K562 (cell line): ENCODE measurements around the gene HLA-DMB. TPM values are rescaled to one million over a fixed set of nuclear protein-coding genes. Genes with fewer than 3 reads are reported as not detected.

Source experiments
- CAMTA2 ChIP-seq: fragments of 250-450 bp; sonication (Bioruptor Pico); conservative IDR thresholded peaks from 2 replicates; pipeline ENCODE4 v1.5.1; 2022
- CCNT2 ChIP-seq: IDR thresholded peaks from 2 replicates; pipeline ENCODE4 v1.6.1; 2011; ENCODE audit warnings: borderline replicate concordance, low read depth, mild to moderate bottlenecking, moderate library complexity, mixed read lengths, low read length; ENCODE audit not compliant: insufficient read length; ENCODE audit errors: extremely low read depth
- E4F1 ChIP-seq: fragments of 250-450 bp; sonication (Bioruptor Pico); IDR thresholded peaks from 2 replicates; pipeline ENCODE4 v1.5.0; 2021; ENCODE audit warnings: mild to moderate bottlenecking, borderline replicate concordance
- KLF13 ChIP-seq: fragments of 450-650 bp; IDR thresholded peaks from 2 replicates; pipeline ENCODE4 v1.6.1; 2016; ENCODE audit warnings: missing genetic modification characterization, low read depth, mild to moderate bottlenecking, missing compliant biosample characterization, moderate library complexity, borderline replicate concordance
- KLF6 ChIP-seq: fragments of 250-450 bp; sonication (Bioruptor Pico); IDR thresholded peaks from 2 replicates; pipeline ENCODE4 v1.4.0; 2020; ENCODE audit warnings: mild to moderate bottlenecking, moderate library complexity, borderline replicate concordance
- MCM7 ChIP-seq, 2 experiments: fragments of 450-650 bp; IDR thresholded peaks; 2 replicates each; pipeline ENCODE4 v1.6.1; 2016 to 2018
- MXI1 ChIP-seq: IDR thresholded peaks from 2 replicates; pipeline ENCODE4 v1.6.1; 2011; ENCODE audit warnings: low read depth, mild to moderate bottlenecking, improper control_type of control experiment, low read length
- NFYB ChIP-seq: IDR thresholded peaks from 2 replicates; pipeline ENCODE4 v1.6.1; 2011; ENCODE audit warnings: mild to moderate bottlenecking, moderate library complexity; ENCODE audit not compliant: insufficient read length; ENCODE audit errors: extremely low read depth
- NR2C2 ChIP-seq, 2 experiments: fragments of 200-800 bp in 1 of 2; sonication (Bioruptor generic) in 1 of 2; sonication (generic) in 1 of 2; formaldehyde crosslinking in 1 of 2; IDR thresholded peaks; 2 replicates each; pipeline versions ENCODE4 v1.6.1 to v1.8.0; 2016 to 2022; ENCODE audit warnings: mild to moderate bottlenecking in 1 of 2, missing compliant biosample characterization in 1 of 2, missing genetic modification characterization in 1 of 2, missing genetic modification reagents in 1 of 2
- POLR3A ChIP-seq: IDR thresholded peaks from 2 replicates; pipeline ENCODE4 v1.6.1; 2011; ENCODE audit warnings: borderline replicate concordance, mild to moderate bottlenecking, moderate library complexity; ENCODE audit not compliant: insufficient read length, insufficient read depth; ENCODE audit errors: extremely low read depth
- RBM17 ChIP-seq: fragments of 200-400 bp; formaldehyde crosslinking; IDR thresholded peaks from 2 replicates; pipeline ENCODE4 v1.6.1; 2017; ENCODE audit warnings: low read depth, mild to moderate bottlenecking, low read length, borderline replicate concordance
- SMARCA4 ChIP-seq: fragments of 450-650 bp; IDR thresholded peaks from 2 replicates; pipeline ENCODE4 v1.6.1; 2016
- U2AF1 ChIP-seq: fragments of 200-400 bp; formaldehyde crosslinking; optimal IDR thresholded peaks from 2 replicates; pipeline ENCODE3; 2017; ENCODE audit warnings: mild to moderate bottlenecking, low read depth, low read length, moderate library complexity
- ZBTB33 ChIP-seq: sonication (generic); formaldehyde crosslinking; IDR thresholded peaks from 2 replicates; pipeline ENCODE4 v1.8.1; 2023; ENCODE audit warnings: mild to moderate bottlenecking, missing genetic modification reagents
- ZFP30 ChIP-seq: fragments of 250-450 bp; sonication (Bioruptor Pico); IDR thresholded peaks from 2 replicates; pipeline ENCODE4 v1.8.0; 2022; ENCODE audit warnings: moderate library complexity, mild to moderate bottlenecking, inconsistent platforms, borderline replicate concordance
- ZNF124 ChIP-seq: sonication (generic); formaldehyde crosslinking; IDR thresholded peaks from 2 replicates; pipeline ENCODE4 v1.8.1; 2022; ENCODE audit warnings: missing genetic modification reagents
- ZNF134 ChIP-seq: fragments of 250-450 bp; sonication (Bioruptor Pico); conservative IDR thresholded peaks from 2 replicates; pipeline ENCODE4 v1.4.0; 2020
- ZNF274 ChIP-seq: IDR thresholded peaks from 2 replicates; pipeline ENCODE4 v1.6.1; 2011; ENCODE audit warnings: low read depth, mild to moderate bottlenecking, low read length, moderate library complexity, borderline replicate concordance
- ZNF668 ChIP-seq: fragments of 250-450 bp; sonication (Bioruptor Pico); IDR thresholded peaks from 2 replicates; pipeline ENCODE4 v1.8.0; 2022; ENCODE audit warnings: mild to moderate bottlenecking, inconsistent platforms
- ZNF764 ChIP-seq: fragments of 250-450 bp; sonication (Bioruptor Pico); IDR thresholded peaks from 2 replicates; pipeline ENCODE4 v1.4.0; 2020; ENCODE audit warnings: low read depth, mild to moderate bottlenecking, moderate library complexity
- ZNF79 ChIP-seq: fragments of 250-450 bp; sonication (Bioruptor Pico); IDR thresholded peaks from 2 replicates; pipeline ENCODE4 v1.4.0; 2020; ENCODE audit warnings: low read depth, mild to moderate bottlenecking, moderate library complexity
- polyA plus RNA-seq, 8 experiments: library from polyadenylated mRNA; depleted of rRNA in 4 of 8; stranded (reverse) in 5 of 8; unstranded in 3 of 8; fragments of >200 nt; fragmentation: Nextera tagmentation in 2 of 8; fragmentation: Illumina TruSeq in 1 of 8; extraction: Ambion mirVana in 2 of 8; extraction: Trizol in 1 of 8; gene quantifications; 2 replicates each; pipeline versions ENCODE4 v1.2.1 to v1.2.3, GENCODE V29; 2011 to 2014; ENCODE audit warnings: inconsistent platforms in 1 of 8, missing spikeins in 1 of 8
- total RNA-seq, 7 experiments: library from RNA; depleted of rRNA in 6 of 7; stranded (reverse); fragments of >200 nt in 6 of 7; fragmentation: Illumina TruSeq in 2 of 7; extraction: Trizol in 2 of 7; gene quantifications; 2 replicates each; pipeline versions ENCODE4 v1.2.1 to v1.2.3, GENCODE V29; 2011 to 2021; ENCODE audit warnings: low replicate concordance in 1 of 7

Gene HLA-DMB
- total and polyA plus RNA-seq, 9 of the 15 experiments (the other 6 are each of a cell fraction or from before 2014, with no cell fraction given): 0.38 TPM; not detected in 8

- no peak for TF ChIP-seq MCM7 (IDR thresholded peaks at IDR 0.05)
- no peak for TF ChIP-seq MXI1
- TF ChIP-seq ZNF124 (CRISPR knock-in tag): no peak
- TF ChIP-seq ZNF274: no peak
- TF ChIP-seq ZFP30 (CRISPR knock-in tag): no peak
- no peak for TF ChIP-seq POLR3A
- no peak for TF ChIP-seq RBM17
- TF ChIP-seq ZNF134: no peak
- no peak for TF ChIP-seq KLF13 (tag)
- no peak for TF ChIP-seq CAMTA2 (CRISPR knock-in tag)
- TF ChIP-seq NR2C2 (CRISPR knock-in tag; IDR thresholded peaks at IDR 0.05): peak; percentile 54; the same call in 1 of the 2 replicates
- no peak for TF ChIP-seq NR2C2 (tag; IDR thresholded peaks at IDR 0.05)
- peak; percentile 31; the same call in 1 of the 2 replicates for TF ChIP-seq KLF6 (CRISPR knock-in tag)
- no peak for TF ChIP-seq NFYB
- TF ChIP-seq SMARCA4: no peak; the same call in 1 of the 2 replicates
- no peak for TF ChIP-seq ZBTB33 (CRISPR knock-in tag)
- TF ChIP-seq ZNF764 (CRISPR knock-in tag): no peak
- 0 out of 2 replicates have a peak, but pooled peaks have one; percentile 55 for TF ChIP-seq ZNF668
- TF ChIP-seq E4F1 (CRISPR knock-in tag): no peak
- no peak for TF ChIP-seq U2AF1
- TF ChIP-seq CCNT2: no peak
- TF ChIP-seq ZNF79: no peak
Measured at GRCh38 chr6:32967151-32968091, 26.6 kb upstream of the HLA-DMB start (continued).
